DND-41 (cell line): ENCODE measurements around the gene WDR7.

Experiments
- ATAC-seq: fragments of 200-7000 bp; cut with Tn5 transposase; 3 replicates; pipeline ENCODE4 v1.9.1; 2021; ENCODE audit warnings: low read depth; ENCODE audit not compliant: insufficient read depth
- DNase-seq: peaks from one replicate; pipeline ENCODE4 v3.0.0-alpha.2; 2020
- H2AFZ ChIP-seq: 2 replicates; pipeline ENCODE4 v1.6.0; 2012; ENCODE audit warnings: low read depth, low read length
- H3K27ac ChIP-seq: 2 replicates; pipeline ENCODE4 v1.5.1; 2012; ENCODE audit warnings: low read length, inconsistent platforms
- H3K27me3 ChIP-seq: fragments of 200-600 bp; sonication (generic); 2 replicates; pipeline ENCODE4 v1.6.0; 2012; ENCODE audit warnings: low read length, mild to moderate bottlenecking, inconsistent platforms; ENCODE audit not compliant: insufficient read depth, poor library complexity
- H3K36me3 ChIP-seq: 2 replicates; pipeline ENCODE4 v1.5.1; 2012; ENCODE audit warnings: low read length, inconsistent platforms; ENCODE audit not compliant: insufficient read depth
- H3K4me1 ChIP-seq: 2 replicates; pipeline ENCODE4 v1.5.1; 2012; ENCODE audit warnings: mild to moderate bottlenecking, low read length; ENCODE audit not compliant: insufficient read depth
- H3K4me2 ChIP-seq: 2 replicates; pipeline ENCODE4 v1.6.0; 2012; ENCODE audit warnings: mild to moderate bottlenecking, moderate library complexity, low read length, inconsistent platforms; ENCODE audit not compliant: insufficient read depth
- H3K4me3 ChIP-seq, 2 experiments: fragments of 200-600 bp in 1 of 2; shearing (Covaris generic) in 1 of 2; 2 replicates each; pipeline ENCODE4 v1.5.1; 2012 to 2016; ENCODE audit warnings: inconsistent platforms in 2 of 2, low read length in 2 of 2, mild to moderate bottlenecking in 2 of 2, low read depth in 1 of 2, moderate library complexity in 1 of 2
- H3K79me2 ChIP-seq: 2 replicates; pipeline ENCODE4 v1.6.0; 2012; ENCODE audit warnings: low read length, inconsistent platforms; ENCODE audit not compliant: insufficient read depth
- H3K9ac ChIP-seq: 2 replicates; pipeline ENCODE4 v1.6.0; 2012; ENCODE audit warnings: low read depth, mild to moderate bottlenecking, inconsistent platforms, low read length, moderate library complexity
- H3K9me3 ChIP-seq: 2 replicates; pipeline ENCODE4 v1.5.1; 2012; ENCODE audit warnings: low read length, moderate library complexity, mild to moderate bottlenecking, inconsistent platforms; ENCODE audit not compliant: insufficient read depth, severe bottlenecking
- H4K20me1 ChIP-seq: 2 replicates; pipeline ENCODE4 v1.6.0; 2012; ENCODE audit warnings: low read length; ENCODE audit not compliant: insufficient read depth
- CTCF ChIP-seq: IDR thresholded peaks from 2 replicates; pipeline ENCODE4 v1.5.1; 2012; ENCODE audit warnings: borderline replicate concordance, low read length, moderate library complexity, mild to moderate bottlenecking; ENCODE audit not compliant: poor library complexity, severe bottlenecking; ENCODE audit errors: extremely low read depth
- EZH2 ChIP-seq: IDR thresholded peaks from 3 replicates; pipeline ENCODE4 v1.6.1; 2012; ENCODE audit warnings: borderline replicate concordance, low read depth, mild to moderate bottlenecking, moderate library complexity, low read length, inconsistent platforms; ENCODE audit not compliant: severe bottlenecking

Gene WDR7

GRCh38 chr18:56812674-56813073 lies 161.5 kb downstream of the WDR7 start:
- TF ChIP-seq CTCF (no peak), EZH2 (no peak)
- no peak overlapping the region for H3K4me3 ChIP-seq
- H3K79me2 ChIP-seq: no peaks in the 10 kb centered on the region
- no peaks in the 10 kb centered on the region for H3K27me3 ChIP-seq
- no peaks in the 10 kb centered on the region for H4K20me1 ChIP-seq
- no peak overlapping the region for H3K4me2 ChIP-seq
- H3K36me3 ChIP-seq: peaks cover 4% of the 10 kb centered on the region; the same call in 1 of the 2 replicates
- H3K27ac ChIP-seq: no peak overlapping the region
- no peak for DNase-seq
- no peaks in the 10 kb centered on the region for H3K9me3 ChIP-seq
- H3K4me1 ChIP-seq: no peaks in the 10 kb centered on the region
- no peak overlapping the region for H3K9ac ChIP-seq
- ATAC-seq: no peak
- H2AFZ ChIP-seq: no peak overlapping the region

- DNase-seq (no peak), ATAC-seq (no peak)
- no peaks in the 10 kb centered on the region for H3K4me1 ChIP-seq
- H3K27me3 ChIP-seq: no peaks in the 10 kb centered on the region
- H3K27ac ChIP-seq: no peak overlapping the region
- H4K20me1 ChIP-seq: no peaks in the 10 kb centered on the region
- TF ChIP-seq CTCF (no peak), EZH2 (no peak)
- H3K4me3 ChIP-seq: no peak overlapping the region
- no peak overlapping the region for H3K9ac ChIP-seq
- H3K79me2 ChIP-seq: no peaks in the 10 kb centered on the region
- no peak overlapping the region for H3K4me2 ChIP-seq
- no peaks in the 10 kb centered on the region for H3K9me3 ChIP-seq
- no peak overlapping the region for H2AFZ ChIP-seq
- H3K36me3 ChIP-seq: peaks cover 4% of the 10 kb centered on the region; the same call in 1 of the 2 replicates
These were observed 164.8 kb downstream of the WDR7 start for GRCh38 chr18:56815926-56816325.

GRCh38 chr18:56823986-56824565 lies 172.9 kb downstream of the WDR7 start:
- no peaks in the 10 kb centered on the region for H4K20me1 ChIP-seq
- no peaks in the 10 kb centered on the region for H3K9me3 ChIP-seq
- TF ChIP-seq CTCF (no peak), EZH2 (no peak)
- H3K4me2 ChIP-seq: no peak overlapping the region
- H2AFZ ChIP-seq: no peak overlapping the region
- no peak overlapping the region for H3K27ac ChIP-seq
- no peak overlapping the region for H3K9ac ChIP-seq
- H3K27me3 ChIP-seq: no peaks in the 10 kb centered on the region
- ATAC-seq (no peak), DNase-seq (no peak)
- no peaks in the 10 kb centered on the region for H3K79me2 ChIP-seq
- H3K4me1 ChIP-seq: peaks cover 27% of the 10 kb centered on the region
- no peak overlapping the region for H3K4me3 ChIP-seq
- H3K36me3 ChIP-seq: no peaks in the 10 kb centered on the region
